Renal cortical epithelial cell (primary cell): ENCODE results near the gene SIAH3. TPM values are rescaled to one million over a fixed set of nuclear protein-coding genes. Genes with fewer than 3 reads are reported as not detected.

Experiments used
- DNase-seq: peaks from one replicate; pipeline ENCODE4 v3.0.0-alpha.2; 2011; ENCODE audit warnings: low read depth
- total RNA-seq: library from RNA; depleted of rRNA; stranded (reverse); fragments of >200 nt; gene quantifications from 2 replicates; pipeline ENCODE4 v1.2.3, GENCODE V29; 2014

The SIAH3 gene
- total RNA-seq, 1 donor from 2014 or later = 0.60 TPM

- peak; percentile 15 for DNase-seq
These were observed 9.8 kb upstream of the SIAH3 start for GRCh38 chr13:45861322-45861721.

GRCh38 chr13:45860240-45860639 lies 8.7 kb upstream of the SIAH3 start:
- no peak for DNase-seq

DNA sequence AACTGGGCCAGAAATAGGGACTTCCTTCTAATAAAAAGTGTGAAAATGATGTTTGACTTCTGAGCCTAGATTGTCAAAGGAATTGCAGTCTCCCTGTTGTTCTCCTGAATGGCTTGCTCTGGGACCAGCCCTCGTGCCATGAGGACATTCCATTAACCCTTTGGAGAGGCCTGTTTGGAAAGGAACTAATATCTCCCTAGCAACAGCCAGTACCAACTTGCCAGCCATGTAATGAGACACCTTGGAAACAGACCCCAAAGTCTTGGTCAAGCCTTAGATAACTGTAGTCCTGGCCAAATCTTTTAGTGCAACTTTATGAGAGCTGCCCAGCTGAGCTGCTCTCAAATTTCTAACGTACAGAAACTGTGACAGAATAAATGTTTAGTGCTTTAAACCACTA lies 8.2 kb upstream of the SIAH3 start:
- DNase-seq = peak; percentile 39

DNA sequence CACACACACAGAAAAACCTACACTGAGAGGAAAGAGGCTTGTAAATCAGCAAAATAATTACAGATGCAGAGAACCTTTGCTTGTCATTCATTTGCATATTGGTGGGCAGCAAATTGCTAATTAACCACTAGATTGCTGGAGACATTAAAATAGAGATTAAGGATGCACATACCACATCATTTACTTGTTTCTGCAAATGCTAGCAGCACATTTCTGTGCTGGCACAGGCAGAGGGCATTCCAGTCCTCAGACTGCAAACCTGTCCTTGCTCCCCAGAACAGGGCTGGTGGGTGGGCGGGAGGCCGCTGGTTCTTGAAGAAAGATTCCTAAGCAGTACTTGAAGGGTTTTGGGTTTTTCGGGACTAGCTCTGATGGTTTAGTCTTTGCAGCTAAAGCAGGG lies 941 bp upstream of the SIAH3 start:
- DNase-seq = no peak

DNA sequence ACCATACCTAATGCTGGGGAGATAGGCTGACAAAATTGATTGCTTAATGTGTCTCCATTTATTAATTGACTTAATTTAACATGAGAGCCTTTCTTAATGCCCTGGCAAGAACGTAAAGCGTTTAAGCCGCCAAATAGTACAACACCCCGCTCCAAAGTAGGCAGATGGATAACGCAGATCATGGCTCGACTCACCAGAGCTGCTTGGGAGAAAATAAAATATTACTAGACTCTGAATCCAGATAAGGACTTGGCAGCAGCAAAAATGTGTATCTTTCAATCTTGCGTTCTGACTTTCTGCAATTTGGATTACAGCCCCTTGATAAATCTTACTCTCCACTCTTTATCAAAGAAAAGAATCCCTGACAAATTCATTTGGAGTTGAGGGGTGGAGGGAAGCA lies 403 bp upstream of the SIAH3 start:
- no peak for DNase-seq

DNA sequence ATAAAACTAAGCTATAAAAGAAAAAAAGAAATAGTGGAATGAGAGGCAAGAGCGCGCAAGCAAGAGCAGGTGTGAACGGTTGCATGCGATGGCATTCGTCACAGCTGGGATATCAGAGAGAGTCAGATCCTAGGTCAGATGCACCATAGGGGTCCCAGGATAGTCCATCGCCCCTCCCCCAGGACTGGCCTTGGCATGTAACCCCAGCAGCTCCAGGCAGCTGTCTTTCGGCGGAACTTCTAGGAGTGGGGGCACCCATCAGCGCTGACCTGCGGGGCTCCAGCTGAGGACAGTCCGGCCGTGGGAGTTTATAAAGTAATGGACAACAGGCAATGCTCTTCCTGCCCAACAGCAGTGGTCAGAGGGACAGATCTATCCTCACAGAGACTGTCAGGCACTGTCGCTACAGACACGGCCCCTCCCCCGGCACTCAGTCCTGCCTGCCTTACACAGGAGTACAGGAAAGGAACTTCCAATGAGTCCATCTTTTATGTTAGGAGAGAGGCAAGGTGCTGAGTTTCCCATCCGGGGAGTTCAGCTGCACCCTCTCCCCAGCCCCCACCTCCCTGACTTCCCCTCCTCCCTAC lies 1.4 kb downstream of the SIAH3 start:
- DNase-seq = no peak

GRCh38 chr13:45849408-45849807 lies 2.1 kb downstream of the SIAH3 start:
- DNase-seq = peak; percentile 26

DNA sequence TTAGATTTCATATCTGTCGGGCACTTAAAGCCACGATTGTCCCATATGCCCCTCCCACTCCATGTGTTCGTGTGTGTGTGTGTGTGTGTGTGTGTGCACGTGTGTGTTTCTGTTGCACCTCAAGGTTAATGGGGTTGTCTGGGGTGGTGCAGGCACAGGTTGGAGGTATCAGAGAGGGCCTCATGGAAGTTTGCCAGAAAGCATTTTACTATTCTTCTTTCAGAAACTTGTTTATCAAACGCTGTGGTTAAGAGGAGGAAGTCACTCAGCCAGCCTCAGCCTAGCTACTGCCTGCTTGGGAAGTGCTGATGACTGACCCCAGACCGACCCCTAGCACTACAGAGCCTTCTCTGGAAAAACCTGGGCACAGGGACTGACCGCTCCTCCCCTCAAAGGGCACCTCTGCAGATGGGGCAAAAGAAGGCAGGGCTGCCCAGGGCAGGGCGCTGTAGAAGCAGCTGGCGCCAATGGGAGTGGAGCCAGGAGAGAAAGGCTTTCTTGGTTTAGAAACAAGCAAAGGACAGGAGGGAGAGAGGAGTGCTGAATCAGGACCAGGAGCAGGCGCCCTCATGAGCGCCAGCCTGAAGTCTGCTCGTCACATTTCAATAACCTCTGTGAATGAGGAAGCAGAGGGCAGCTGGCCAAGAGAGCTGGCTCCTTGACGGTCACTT lies 3.9 kb downstream of the SIAH3 start:
- peak; percentile 85 for DNase-seq

GRCh38 chr13:45846681-45847080 lies 4.9 kb downstream of the SIAH3 start:
- DNase-seq = peak; percentile 61

- no peak for DNase-seq
These were observed 13.3 kb downstream of the SIAH3 start for GRCh38 chr13:45838171-45838745.

DNA sequence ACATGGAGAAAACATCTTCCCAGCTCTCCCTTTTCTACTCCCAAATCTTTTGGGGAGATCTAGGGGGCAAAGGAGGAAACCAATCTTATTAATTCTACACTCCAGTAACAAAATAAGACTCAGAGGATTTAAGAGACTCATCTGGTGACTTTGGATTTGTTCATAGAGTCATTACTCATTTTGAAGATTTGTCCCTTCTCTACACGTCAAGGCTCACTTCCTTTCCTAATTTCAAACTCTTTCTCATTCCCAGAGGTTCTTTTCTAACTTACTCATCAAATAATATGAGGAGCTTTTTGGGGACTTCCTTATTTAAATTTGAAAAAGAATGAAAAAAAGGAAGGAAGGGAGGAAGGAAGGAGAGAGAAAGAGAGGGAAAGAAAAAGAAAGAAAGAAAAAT lies 14.4 kb downstream of the SIAH3 start:
- no peak for DNase-seq

GRCh38 chr13:45834411-45834994 lies 17.1 kb downstream of the SIAH3 start:
- DNase-seq = no peak

DNA sequence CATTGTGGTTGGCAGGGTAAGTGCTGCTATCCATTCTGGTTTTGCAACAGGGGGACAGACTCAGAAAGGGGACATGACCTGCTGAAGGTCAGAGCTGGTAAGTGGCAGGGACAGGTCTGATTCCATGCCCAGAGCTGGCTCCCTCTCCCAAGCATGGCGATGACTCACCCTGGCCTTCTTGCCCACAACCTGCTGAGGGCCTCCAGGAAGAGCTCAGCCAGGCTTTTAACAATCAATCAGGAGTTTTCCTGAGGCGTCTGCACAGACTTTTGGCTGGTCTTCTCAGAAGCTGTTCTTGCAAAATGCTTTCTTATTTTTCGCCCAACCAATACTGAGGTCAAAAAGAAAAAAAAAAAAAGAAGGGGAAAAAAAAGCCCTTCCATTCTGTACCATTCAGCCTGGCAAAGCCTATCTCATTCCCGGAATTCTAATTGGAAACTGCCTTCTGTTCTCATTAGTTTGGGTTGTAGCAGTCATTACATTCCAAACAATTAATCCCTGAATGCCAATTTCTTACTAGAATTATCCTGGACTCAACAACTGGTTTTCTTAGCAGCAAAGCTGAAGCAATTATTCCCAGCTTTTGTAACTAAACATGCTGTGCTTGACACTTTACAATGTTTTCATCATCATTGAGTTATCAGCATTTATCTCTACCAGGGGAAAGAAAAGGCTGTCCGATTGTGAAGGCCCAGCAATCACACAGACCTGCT lies 17.7 kb downstream of the SIAH3 start:
- DNase-seq = peak; percentile 95

GRCh38 chr13:45833242-45833641 lies 18.3 kb downstream of the SIAH3 start:
- DNase-seq = no peak

DNA sequence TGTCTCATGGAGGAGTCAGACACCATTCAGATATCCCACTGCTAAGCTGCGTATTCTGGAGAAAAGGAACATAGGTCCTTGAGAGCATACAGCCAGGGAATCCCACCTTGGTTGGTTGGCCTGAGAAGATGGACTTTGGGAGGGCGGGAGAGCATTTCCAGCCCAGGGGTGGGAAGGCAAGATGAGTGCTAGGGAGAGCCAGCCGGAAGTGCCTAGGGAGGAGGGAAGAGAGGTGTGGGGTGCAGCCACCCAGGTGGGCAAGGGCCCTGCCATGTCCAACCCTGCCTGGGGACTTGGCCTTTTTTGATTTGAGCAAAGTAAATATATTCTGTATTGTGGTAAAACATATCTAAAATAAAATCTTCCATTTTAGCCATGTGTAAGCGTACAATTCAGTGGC lies 19.7 kb downstream of the SIAH3 start:
- no peak for DNase-seq

DNA sequence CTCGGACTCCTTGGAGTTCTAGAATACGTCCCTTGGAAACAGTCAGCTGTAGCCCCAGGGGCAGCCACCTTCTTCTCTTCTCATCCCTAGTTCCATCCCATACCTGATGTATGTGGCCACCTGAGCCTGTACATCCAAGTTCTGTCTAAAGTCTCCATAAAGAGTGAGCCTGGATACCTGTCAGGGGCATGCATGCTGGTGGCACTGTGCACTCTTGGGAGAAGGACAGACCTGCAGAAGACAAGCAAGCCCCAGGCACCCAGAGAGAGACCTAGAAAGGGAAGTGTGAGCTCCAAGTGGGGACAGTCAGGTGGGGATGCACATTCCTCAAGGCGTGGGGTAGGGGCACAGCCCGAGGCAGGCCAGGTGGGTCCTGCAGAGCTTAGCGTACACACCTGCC lies 21.4 kb downstream of the SIAH3 start:
- no peak for DNase-seq

- peak; percentile 22 for DNase-seq
These were observed 23.1 kb downstream of the SIAH3 start for GRCh38 chr13:45828256-45828968.

- peak; percentile 34 for DNase-seq
These were observed 24.2 kb downstream of the SIAH3 start for GRCh38 chr13:45827318-45827717.

DNA sequence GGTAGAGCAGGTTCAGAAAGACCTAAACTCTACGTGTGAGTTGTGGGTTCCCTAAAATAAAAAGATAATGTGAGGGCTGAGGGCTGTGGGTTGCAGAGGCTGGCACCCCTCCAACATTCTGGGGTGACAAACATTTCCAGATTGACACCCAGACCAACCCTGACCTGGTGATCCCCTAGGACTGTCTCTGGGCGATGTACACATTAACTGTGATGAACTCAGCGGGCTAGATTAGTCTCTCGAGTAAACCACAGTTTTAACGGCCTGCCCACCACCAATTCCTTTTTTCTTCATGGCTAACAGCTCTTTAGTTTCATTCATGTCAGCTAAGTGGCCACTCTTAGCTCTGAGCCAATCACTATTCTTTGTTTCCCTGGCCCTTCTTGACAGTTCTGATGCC lies 24.8 kb downstream of the SIAH3 start:
- no peak for DNase-seq

DNA sequence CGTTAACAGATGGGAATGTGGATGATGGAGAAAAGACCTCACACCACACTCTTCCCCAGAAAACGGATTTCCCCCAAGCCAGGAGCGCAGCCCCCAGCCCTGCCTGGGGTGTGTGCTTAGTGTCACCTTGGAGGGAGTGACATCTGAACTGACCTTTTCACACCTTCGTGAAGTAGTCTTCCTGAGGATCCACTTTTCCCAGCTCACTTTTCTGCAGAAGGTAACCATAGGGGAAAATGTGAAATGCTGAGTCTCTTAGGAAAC lies 26.2 kb downstream of the SIAH3 start:
- DNase-seq = no peak

- no peak for DNase-seq
These were observed 28.0 kb downstream of the SIAH3 start for GRCh38 chr13:45823583-45823982.

DNA sequence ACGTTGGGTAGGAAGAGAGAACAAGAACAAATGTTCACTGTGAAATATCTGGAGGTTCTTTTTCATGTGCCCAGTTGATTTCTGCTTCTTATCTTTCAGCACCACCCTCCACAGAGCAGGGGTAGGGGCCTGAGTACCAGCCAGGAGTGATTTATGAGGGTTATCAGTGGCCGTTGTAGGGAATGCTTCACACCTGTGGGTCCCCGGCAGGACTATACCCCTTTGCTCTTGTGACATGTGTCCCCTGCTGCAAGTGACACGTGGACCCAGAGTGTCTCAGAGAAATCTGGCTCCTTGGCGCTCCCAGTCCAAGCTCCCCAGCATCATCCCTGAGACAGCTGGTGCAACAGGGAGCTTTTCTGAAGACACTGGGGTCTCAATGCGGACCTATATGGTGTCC lies 29.7 kb downstream of the SIAH3 start:
- DNase-seq = no peak
